Measurements from ENCODE around the gene ARRB1. TPM values are rescaled to one million over a fixed set of nuclear protein-coding genes. Genes with fewer than 3 reads are reported as not detected.
A peak's percentile ranks its signal among the peaks of the same experiment; 100 is the strongest.

ARRB1 gene
- polyA plus RNA-seq, 4 donors = 20.0 to 41.5 (median 31.1) TPM

DNA sequence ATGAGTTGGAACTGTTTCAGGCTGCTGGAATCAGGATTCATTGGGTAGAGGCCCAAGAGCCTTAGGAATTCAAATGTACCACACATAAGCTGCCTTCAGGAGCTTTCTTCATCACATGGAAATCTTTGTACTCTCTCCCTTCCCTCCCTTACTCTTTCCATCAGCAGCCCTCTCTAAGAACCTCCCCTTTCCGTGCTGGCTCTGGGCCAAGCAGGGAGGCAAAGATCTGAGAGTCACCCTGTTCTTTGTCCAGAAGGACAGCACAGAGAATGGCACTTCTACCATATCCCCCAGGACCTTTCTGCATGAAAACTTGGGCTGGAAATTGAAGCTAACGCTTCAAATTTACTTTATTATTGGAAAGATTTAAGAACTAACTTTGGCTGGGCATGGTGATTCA, 131.6 kb downstream of the ARRB1 start:
- no peaks in the 10 kb centered on the region for H3K36me3 ChIP-seq (ENCODE audit: control insufficient read depth in 3 of 3, insufficient read depth in 2 of 3, low read depth in 1 of 3, low read length in 3 of 3)
- H3K27me3 ChIP-seq (ENCODE audit: control insufficient read depth in 3 of 3, insufficient read depth in 3 of 3, low read length in 3 of 3) = peaks cover 0 to 10% (median 0%) of the 10 kb centered on the region in 3 donors
- H3K9me3 ChIP-seq (ENCODE audit: control insufficient read depth in 2 of 2, insufficient read depth in 1 of 2, low read depth in 1 of 2, low read length in 1 of 2) = no peaks in the 10 kb centered on the region
- FAIRE-seq (no peak), DNase-seq (peak; percentile 33 to 46)
- H3K4me3 ChIP-seq (ENCODE audit: low read depth in 1 of 3, low read length in 3 of 3) = no peak overlapping the region
- H3K27ac ChIP-seq (ENCODE audit: low read depth in 1 of 3, low read length in 2 of 3) = no peak overlapping the region
- 44 to 56% (median 55%) methylated on average over 2 of the region's 2 CpGs for WGBS, 3 donors
- H3K4me1 ChIP-seq (ENCODE audit: control insufficient read depth in 3 of 3, insufficient read depth in 2 of 3, low read depth in 1 of 3, low read length in 2 of 3) = no peaks in the 10 kb centered on the region

DNA sequence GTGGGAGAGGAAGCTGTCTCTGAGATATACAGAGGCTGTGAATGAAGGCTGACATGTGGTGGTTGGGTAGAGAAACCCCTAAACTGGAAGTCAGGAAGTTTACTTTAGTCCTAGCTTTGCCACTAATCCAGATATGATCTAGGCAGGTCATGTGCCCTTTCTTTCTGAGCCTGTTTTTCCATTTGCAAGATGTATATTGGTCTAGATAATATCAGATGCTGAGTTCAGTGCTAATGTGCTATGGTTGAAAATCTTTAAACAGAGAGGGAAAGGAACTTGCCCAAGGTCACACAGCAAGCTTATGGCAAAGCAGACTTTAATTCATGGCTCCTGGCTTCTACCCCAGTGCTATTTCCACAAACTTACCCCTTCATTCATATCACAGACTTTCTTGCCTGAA, 136.6 kb downstream of the ARRB1 start:
- Histone ChIP-seq H3K27ac (ENCODE audit: low read depth in 1 of 3, low read length in 2 of 3) (no peak overlapping the region), H3K36me3 (ENCODE audit: control insufficient read depth in 3 of 3, insufficient read depth in 2 of 3, low read depth in 1 of 3, low read length in 3 of 3) (no peaks in the 10 kb centered on the region), H3K4me1 (ENCODE audit: control insufficient read depth in 3 of 3, insufficient read depth in 2 of 3, low read depth in 1 of 3, low read length in 2 of 3) (no peaks in the 10 kb centered on the region), H3K27me3 (ENCODE audit: control insufficient read depth in 3 of 3, insufficient read depth in 3 of 3, low read length in 3 of 3) (peaks cover 0 to 14% (median 0%) of the 10 kb centered on the region in 3 donors), H3K9me3 (ENCODE audit: control insufficient read depth in 2 of 2, insufficient read depth in 1 of 2, low read depth in 1 of 2, low read length in 1 of 2) (no peaks in the 10 kb centered on the region), H3K4me3 (ENCODE audit: low read depth in 1 of 3, low read length in 3 of 3) (no peak overlapping the region)
- no peak for FAIRE-seq
- no peak for DNase-seq

GRCh38 chr11:75214411-75214821, 137.0 kb downstream of the ARRB1 start:
- Histone ChIP-seq H3K27ac (ENCODE audit: low read depth in 1 of 3, low read length in 2 of 3) (no peak overlapping the region), H3K27me3 (ENCODE audit: control insufficient read depth in 3 of 3, insufficient read depth in 3 of 3, low read length in 3 of 3) (peaks cover 0 to 14% (median 0%) of the 10 kb centered on the region in 3 donors), H3K4me1 (ENCODE audit: control insufficient read depth in 3 of 3, insufficient read depth in 2 of 3, low read depth in 1 of 3, low read length in 2 of 3) (no peaks in the 10 kb centered on the region), H3K4me3 (ENCODE audit: low read depth in 1 of 3, low read length in 3 of 3) (no peak overlapping the region), H3K36me3 (ENCODE audit: control insufficient read depth in 3 of 3, insufficient read depth in 2 of 3, low read depth in 1 of 3, low read length in 3 of 3) (no peaks in the 10 kb centered on the region), H3K9me3 (ENCODE audit: control insufficient read depth in 2 of 2, insufficient read depth in 1 of 2, low read depth in 1 of 2, low read length in 1 of 2) (no peaks in the 10 kb centered on the region)
- FAIRE-seq (no peak), DNase-seq (peak; percentile 56 to 91)
- WGBS, 3 donors = 3 to 5% (median 4%) methylated on average over 8 of the region's 8 CpGs

Other genes starting within 250 kb of the ARRB1 start
- 100 to 1,000 TPM in 1 of 4 donors, 10 to 100 TPM in 3; 10.3 to 141 (median 30.6) TPM for gene SLCO2B1, start 200.6 kb downstream of the ARRB1 start, polyA plus RNA-seq
- under 1 TPM in 2 of 4 donors, not detected in 2; 0.22 to 0.78 TPM for gene TPBGL, start 110.9 kb downstream of the ARRB1 start, polyA plus RNA-seq
- gene RPS3, start 47.9 kb upstream of the ARRB1 start, polyA plus RNA-seq = 1,000 to 10,000 TPM; 1,492 to 4,274 (median 3,256) TPM
- under 1 TPM in 2 of 4 donors, not detected in 2; 0.81 to 0.97 TPM for gene KLHL35, start 81.5 kb upstream of the ARRB1 start, polyA plus RNA-seq
- 10 to 100 TPM in 1 of 4 donors, 1 to 10 TPM in 3; 1.1 to 82.7 (median 6.1) TPM for gene GDPD5, start 174.3 kb upstream of the ARRB1 start, polyA plus RNA-seq
- gene SERPINH1, start 210.6 kb upstream of the ARRB1 start, polyA plus RNA-seq = 100 to 1,000 TPM in 1 of 4 donors, 10 to 100 TPM in 1, 1 to 10 TPM in 2; 8.1 to 151 (median 33.6) TPM